ENCODE results near the gene OPCML.

The OPCML gene

DNA sequence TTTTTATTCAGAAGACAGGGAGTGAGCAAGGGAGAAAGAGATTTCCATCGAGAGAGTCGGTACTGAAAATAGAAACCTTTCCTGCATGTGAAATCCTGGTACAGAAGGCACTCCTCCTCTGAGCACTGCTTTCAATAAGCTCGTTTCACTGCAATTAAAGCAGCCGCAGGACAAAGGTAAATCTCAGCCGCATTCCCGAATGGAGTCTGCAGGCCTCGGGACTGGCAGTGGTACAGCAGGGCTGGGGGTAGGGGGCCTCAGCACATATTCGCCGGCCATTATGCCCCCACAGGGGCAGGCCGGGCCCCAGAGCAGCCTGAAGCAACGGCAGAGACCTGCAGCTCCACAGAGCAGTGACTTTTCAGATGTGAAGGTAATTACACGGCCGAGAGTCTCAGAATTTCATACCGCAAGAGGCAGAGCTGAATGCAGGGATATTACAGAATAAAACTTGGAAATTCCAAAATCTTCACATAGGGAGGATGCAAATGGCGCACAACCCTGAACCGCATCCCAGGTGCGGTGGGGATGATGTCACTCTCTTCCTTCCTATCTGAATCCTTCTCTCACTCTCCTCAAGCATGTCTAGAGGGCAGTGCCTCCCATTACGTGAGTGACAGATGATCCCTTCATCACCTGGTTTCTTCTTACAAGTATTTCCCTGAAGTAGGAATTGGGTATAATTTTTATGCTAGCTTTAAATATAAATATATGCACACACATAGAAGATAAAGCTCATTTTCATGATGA is 622.1 kb downstream of the OPCML start:
- DNase-seq = no peak

GRCh38 chr11:132909021-132909606 is 623.2 kb downstream of the OPCML start:
- DNase-seq = no peak

DNA sequence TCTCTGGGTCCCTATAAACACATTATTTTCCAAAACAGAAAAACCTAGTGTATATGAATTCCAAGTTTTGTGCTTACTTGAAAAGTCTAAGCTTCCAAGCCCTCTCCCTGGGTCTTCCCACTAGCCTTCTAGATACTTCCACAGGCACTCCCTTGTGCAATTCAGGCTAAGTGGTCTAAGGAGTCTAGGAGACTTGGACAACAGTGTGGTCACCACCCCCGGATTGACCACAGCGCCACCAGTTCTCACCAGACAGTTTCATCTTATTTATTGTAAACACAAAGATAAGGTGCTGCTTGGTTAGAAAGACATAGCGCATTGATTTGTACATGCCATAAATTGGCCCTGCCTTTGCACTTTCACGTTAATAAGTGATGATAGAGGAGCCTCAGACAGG is 623.9 kb downstream of the OPCML start:
- no peak for DNase-seq

GRCh38 chr11:132907651-132908413 is 624.5 kb downstream of the OPCML start:
- DNase-seq = no peak

DNA sequence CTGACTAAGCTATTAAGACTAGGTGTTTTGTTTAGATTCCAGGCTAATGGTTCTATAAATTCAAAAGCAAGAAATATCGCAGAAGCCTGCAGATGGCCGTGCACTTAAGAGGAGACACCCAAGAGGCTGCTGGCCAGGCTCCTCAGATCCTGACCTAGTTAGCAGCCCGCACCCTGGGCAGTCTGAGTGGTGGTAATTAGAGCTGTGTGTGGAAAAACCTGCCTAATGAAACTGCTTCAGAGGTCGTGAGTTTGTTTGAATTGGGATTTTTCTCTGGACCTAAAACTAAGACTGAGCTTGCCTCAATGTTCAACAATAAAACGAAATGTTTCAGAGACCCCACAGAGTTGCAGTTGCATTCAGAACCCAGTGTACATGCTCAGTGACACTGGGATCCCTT is 627.7 kb downstream of the OPCML start:
- DNase-seq = no peak

DNA sequence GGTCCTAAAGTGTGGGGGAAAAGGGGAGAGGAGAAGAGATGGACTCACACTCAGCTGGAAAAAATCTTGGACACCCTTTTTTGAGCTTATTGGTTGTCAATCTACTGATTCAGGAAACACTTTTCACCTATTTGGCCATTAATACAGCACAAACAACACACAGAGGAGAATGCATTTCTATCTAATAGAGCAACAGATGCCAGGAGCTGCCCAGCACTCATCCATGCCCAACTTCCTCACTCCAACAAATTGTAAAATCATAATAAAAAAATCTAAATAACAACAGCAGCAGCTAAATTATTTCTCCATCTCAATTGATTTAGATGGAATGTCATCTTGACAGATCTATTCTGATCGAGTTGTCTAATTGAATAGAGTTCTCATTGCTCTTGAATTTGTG is 628.2 kb downstream of the OPCML start:
- DNase-seq = no peak

- DNase-seq = no peak
Observed at GRCh38 chr11:132901638-132902471, 630.4 kb downstream of the OPCML start.

DNA sequence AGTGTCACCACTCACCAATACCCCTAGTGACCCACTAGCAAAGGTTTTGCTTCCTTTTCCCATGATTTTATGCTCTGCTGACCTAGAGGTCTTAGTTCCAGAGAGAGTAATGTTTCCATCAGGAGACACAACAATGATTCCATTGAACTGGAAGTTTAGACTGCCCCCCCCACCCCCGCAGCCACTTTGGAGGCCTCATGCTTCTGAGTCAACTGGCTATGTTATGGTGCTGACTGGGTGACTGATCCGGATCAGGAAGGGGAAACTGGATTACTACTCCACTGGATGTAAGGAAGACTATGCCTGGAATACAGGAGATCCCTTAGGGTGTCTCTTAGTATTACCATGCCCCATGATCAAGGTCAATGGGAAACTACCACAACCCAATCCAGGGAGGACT is 633.6 kb downstream of the OPCML start:
- no peak for DNase-seq

DNA sequence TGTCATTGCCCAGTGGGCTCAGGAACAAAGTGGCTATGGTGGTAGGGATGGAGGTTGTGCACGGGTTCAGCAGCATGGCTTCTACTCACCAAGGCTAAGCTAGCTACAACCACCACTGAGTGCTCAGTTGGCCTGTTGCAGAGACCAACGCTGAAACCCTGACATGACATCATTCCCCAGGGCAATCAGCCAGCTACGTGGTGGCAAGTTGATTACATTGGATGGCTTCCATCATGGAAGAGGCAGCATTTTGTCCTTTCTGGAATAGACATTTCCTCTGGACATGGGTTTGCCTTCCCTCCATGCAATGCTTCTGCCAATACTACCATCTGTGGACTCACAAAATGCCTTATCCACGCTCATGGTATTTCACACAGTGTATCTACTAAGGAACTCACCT is 634.3 kb downstream of the OPCML start:
- no peak for DNase-seq

DNA sequence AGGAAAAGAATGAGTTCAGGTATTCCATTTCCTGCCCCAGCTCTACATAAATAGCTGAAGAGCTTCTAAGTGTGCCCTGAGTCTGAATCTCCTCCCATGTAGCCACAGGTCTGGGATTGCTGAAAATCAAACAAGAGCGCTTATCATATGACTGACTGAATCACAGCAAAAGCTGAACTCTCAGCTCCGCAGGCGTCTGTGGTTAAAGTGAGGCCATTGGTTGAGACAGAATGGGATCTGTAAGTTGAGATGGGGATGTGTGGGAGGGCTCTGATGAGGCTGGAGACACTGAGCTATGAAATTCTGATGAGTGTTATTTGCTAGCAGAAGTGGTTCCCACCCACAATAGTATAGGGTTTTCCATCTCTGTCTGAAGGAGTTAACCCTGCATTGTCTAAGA is 637.0 kb downstream of the OPCML start:
- no peak for DNase-seq

- DNase-seq = no peak
Observed at GRCh38 chr11:132894606-132895005, 637.7 kb downstream of the OPCML start.

DNA sequence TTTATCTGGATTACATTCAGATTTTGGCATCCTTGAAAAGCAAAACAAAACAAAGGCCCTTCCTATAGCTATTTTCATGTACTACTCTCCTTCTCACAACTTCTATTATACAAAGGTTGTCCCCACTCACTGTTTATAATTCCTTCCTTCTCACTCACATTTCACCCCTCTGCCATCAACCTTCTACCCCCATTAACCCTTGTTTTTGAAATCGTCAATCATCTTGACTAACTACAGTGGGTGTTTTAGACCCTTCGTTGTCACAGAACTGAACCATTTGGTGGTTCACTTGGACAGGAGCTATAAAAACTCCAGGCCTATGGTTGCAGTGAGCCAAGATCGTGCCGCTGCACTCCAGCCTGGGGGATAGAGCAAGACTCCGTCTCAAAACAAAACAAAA is 639.4 kb downstream of the OPCML start:
- no peak for DNase-seq

GRCh38 chr11:132888226-132888625 is 644.1 kb downstream of the OPCML start:
- no peak for DNase-seq

DNA sequence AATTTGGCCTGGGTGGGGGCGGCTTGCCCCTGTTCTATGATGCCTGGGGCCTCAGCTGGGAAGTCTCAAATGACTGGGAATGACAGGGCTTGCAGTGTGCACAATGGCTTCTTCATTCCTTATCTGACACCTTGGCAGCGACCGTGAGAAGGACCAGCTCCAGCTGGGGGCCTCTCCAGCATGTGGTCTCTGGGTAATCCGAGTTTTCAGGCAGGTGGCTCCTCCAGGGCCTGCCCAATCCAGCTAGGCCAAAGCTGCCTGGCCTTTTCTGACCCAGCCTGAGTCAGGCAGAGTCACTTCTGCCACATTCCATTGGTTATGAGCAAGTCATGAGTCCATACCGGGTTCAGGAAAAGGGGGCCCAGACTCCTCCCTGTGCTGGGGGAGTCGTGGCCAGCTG is 646.0 kb downstream of the OPCML start:
- DNase-seq = no peak

DNA sequence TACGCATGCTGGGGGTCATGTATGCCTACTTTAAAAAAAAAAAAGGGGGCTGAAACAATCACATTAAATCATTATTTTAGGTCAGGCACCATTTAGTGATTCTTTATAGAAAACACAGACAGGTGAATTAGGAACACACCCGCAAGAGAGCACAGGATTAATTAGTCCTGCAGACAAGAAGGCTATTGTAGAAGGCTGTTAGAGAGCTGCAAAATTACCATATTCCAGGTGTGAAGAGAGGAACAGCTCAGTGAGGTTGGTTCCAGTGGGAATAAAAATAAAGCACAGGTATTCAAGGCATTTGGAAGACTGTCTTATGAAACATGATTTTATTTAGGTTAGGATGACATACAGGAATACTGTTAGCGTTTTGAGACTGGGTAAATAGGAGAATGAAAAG is 649.1 kb downstream of the OPCML start:
- DNase-seq = no peak

DNA sequence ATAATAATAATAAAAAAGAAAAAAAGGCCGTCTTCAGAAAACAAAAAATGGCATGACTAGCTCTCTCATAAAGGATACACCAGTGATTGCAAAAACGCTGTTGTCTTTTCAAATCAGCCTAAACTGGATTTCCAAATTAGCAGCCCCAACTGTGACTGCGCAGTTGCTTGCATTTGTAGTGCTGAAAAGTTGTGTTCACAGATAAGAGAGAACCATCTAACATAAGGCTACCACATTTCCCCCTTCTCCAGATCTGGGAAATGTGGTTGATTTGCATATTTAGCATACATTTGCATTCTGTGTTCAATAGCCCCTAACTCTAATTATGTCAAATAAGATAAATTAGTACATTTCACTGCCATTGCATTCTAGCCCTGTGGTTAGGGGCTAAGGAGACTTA is 650.7 kb downstream of the OPCML start:
- no peak for DNase-seq

- no peak for DNase-seq
Observed at GRCh38 chr11:132878111-132878510, 654.2 kb downstream of the OPCML start.

DNA sequence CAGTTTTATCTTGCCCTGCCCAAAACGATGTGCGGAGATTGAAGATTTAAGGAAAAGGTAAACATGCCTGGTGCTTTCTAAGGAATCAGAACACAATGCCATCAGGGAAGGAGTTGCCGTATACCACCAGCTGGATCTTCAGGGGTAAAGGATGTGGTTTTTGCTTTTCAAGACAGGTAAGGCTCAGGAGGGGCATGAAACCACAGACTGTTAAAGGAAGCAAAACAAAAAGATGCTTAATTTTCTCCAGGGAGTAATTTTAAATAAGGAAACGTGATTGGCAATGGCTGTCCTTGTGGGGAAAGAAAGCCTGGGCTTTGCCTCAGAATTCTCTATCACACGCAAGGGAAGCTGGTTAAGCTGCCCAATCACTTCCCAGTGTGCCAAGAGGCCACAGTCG is 655.6 kb downstream of the OPCML start:
- no peak for DNase-seq

DNA sequence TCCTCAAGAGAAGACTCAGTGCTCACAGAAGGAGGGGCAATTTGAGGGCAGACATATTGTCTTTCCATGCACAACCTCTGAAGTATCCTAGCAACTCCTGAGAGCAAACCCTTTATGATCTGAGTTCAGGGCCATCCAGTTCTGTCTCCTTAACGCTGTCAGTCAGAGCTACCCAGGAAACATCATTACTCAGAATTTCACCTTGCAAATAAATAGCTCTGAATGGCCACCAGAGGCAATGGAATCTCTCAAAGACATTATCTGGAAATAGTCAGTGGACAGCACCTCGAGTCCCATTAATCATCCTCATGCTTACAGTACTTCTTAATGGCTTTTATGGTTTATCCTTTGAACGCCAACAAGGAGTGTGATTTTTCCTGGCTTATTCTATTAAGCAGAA is 656.1 kb downstream of the OPCML start:
- DNase-seq = no peak

GRCh38 chr11:132874638-132875037 is 657.7 kb downstream of the OPCML start:
- DNase-seq = no peak

DNA sequence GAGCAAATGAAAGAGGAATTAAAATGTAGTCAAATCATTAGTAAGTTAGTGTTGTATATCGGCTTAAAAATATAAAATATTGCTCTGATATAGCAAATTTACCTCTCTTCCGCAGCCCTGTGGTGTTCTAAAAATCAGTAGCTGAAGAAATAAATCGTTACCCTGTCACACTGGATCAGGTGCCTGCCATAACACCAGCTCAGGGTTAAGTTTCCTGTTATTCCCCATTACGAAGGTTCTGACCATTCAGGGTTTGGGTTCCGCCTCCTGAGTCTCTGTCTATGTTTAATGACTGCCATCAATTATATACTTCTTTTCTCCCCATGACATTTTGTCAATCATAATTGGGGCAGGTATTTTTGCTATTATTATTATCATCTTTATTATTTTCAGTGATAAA is 658.5 kb downstream of the OPCML start:
- DNase-seq = no peak

GRCh38 chr11:132872211-132872610 is 660.1 kb downstream of the OPCML start:
- DNase-seq = no peak

GRCh38 chr11:132866783-132867545 is 665.3 kb downstream of the OPCML start:
- DNase-seq = no peak

All from NCI-H446 (cell line).